Anterior cingulate cortex (tissue), 58 donors: ENCODE measurements around the gene SGIP1.

Experiments used
- DNase-seq, 58 donors: peaks; one replicate each; lab custom pipeline; 2025; lab: John Stamatoyannopoulos, UW

Gene SGIP1

GRCh38 chr1:66519992-66520391, 14.0 kb upstream of the SGIP1 start:
- no peak for DNase-seq

DNA sequence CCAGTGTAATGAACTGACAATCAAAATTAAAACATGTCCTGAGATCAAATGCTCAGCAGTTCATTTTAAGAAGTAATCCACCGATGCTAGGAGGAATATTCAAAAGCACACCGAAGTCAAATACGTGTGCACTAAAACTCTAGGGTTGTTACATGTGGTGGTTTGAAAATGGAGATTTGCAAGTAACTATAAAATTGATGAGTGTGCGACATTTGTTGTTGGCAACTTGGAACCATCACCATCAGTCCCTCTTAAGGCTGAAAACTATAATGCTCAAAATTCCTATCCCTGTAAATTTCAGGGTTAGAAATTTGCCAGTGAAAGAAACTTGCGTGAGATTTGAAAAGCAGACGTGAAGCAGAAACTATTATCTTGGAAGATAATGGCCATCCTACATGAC, 13.3 kb upstream of the SGIP1 start:
- no peak for DNase-seq

DNA sequence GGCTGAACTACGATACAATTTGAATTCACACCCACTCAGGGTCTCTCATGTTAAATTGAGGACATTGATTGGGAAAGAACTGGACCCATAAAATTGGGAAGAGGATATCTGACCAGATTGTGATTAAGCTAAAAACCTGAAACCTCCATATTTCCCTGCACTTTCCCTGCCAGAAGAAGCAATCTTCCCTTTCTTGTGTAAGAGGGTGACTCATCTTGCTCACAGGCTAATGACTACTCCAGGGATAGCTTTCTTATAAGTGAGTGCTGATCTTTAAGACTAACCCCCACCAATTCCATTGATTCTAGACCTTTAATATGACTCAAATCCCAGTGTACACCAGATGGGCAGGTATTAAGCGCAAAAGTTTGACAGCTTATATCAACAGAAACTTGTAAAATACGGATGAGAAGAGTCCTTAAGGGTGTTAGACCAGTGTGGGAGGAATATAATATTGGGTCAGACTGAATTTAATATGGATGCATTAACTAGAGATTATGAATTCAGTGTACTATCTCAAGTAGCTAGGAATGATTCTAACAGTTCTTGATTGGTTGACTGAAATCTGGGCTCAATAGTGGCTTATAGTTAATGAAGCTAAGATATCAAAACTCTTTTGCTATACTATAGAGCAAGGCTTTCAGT, 12.1 kb upstream of the SGIP1 start:
- DNase-seq = no peak

- no peak for DNase-seq
Measured at GRCh38 chr1:66523562-66523961, 10.4 kb upstream of the SGIP1 start.

DNA sequence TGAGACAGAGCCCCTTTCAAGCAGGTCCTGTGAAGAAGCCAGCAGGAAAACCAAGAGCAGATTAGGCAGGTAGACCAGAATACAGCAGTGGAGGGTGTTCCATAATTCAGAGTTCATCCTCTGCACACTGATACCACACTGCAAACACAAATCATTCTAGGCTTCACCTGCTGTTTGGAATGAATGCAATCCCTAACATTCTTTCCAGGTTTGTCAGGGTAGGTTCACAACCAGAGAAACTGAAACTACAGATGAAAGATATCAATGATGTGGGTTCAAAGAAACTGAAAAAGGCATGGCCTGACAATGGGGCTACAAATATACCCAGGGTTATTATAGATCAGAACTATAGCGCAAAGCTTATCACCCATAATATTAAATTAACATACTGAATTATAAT, 8.9 kb upstream of the SGIP1 start:
- DNase-seq = no peak

DNA sequence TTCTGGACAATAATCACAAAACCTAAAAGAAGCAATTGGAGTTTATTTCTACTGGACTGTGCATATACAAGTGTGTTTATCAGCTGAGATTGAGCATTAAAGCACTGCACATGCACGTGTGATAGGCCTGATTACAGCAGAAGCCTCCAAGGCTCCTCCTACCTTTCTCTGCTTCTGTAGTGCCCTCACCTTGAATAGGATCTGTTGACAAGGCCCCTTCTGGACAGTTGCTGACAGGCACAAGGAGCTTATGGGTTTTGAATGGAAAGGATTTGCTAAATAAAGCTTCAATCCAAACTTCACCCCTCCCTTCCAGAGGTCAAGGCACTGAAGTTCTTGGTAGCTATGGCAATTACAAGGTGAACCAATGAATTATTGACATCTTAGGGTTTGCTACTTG, 7.9 kb upstream of the SGIP1 start:
- no peak for DNase-seq

DNA sequence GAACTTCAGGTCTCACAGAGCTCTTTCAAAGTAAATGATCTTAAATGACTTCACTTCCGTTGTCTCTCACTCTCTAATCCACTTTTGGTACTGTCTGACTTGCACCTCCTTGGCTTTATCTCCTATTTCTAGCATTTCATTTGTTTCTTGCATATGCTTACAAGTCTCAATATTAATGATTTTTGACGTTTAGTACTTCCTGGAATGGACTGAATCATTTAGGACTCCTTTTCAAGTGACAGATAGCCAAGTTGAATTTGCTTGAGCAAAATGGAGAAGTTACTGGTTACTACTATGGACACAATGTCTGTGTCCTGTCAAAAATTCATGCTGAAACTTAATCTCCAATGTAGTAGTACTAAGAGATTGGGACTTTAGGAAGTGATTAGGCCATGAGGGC, 7.0 kb upstream of the SGIP1 start:
- DNase-seq = no peak

DNA sequence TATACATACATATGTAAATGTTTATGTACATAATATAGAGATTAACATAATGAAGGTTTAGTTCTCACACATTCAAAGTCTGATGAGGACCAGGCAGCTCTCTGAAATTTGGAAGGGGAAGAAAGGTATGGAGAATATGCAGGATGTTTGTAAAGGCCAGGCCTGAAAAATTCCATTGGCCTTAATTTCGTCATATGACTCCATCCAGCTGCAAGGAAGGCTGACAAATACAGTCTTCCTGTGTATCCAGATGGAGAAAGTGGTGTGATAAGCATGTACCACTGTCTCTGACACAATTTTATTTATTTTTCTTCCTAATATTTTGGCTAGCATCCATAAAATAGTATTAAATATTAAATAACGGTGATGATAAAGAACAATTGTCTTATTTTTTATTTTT, 6.3 kb upstream of the SGIP1 start:
- no peak for DNase-seq

DNA sequence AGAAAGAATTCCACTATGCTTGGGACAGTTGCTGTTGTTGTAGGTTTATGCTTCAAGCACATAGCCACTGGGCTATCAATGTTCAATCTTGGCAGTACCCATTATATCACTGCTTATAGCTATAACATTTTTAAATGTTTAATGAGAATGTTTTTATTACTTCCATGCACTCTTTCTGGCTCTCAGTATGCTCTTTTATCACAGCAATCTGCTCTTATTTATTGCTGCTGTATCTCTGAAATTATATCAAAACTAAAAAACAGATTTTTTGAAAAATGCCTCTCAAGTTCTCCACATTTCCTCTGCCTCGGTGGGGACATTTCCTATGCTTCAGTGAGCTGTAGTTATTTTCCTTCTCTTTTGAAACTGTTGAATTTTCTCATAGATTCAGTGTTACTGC, 5.4 kb upstream of the SGIP1 start:
- no peak for DNase-seq

DNA sequence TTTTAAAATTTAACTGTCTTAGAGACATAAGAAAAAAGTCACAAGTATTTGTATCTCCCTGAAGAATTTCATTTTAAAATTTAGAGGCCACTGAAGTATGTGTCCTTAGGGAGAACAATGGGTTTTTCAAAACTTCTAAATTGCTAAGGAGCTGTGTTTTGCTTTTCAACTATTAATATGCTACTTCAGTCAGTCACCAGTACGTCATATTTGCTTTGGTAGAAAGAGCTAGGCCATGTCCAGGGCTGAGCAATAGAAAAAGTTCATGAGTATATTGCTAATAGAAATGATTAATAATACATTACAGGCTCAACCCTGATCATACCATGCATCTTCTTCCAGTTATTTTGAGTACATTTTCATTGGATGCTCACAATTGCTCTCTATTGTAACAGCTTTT, 1.7 kb upstream of the SGIP1 start:
- DNase-seq = no peak

DNA sequence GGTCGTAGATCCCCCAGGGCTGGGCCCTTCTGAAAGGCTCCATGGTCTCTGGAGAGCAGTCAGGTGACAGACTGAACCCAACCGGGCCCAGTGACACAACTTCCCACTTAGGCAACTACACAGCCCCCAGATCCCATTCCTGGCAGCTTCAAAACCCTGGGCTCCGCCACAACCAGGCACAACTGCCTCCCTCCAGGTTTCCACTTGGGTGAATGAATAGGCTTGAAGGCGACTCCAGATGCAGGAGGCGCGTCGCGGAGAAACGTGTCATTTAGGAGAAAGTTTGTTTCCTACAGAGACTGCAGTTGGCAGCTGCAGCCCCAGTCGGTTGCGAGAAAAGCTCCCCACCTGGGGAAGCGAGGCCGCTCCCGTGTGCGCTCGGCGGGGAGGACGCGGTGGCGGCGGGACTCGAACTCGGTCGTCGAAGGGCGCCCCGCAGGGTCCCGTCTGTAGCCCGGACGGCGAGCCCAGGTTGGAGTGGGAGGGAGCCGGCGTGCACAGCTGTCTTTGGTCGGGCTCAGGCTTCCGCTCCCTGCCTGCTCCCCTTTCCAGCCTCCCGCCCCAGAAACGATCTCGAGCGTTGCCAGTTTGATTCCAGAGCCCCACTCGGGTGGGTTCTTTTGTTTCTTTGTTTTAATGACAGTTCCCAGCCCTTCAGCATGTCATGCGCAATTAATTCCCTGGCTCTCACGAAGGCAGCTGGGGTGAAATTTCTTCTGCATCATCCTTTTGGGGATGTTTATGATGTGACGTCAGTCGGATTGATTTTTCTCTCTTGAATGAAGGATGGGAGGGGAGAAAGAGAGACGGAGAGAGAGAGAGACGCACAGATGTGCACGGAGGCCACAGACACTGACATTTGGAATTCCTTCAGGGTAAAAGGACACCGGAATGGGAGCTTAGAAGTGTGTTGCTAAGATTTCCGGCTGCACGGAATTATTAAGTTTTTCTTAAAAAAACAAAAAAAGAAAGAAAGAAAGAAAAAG, 862 bp upstream of the SGIP1 start:
- peak in 35 of 58 donors; percentile 11 to 62 (median 37) for DNase-seq

- DNase-seq = peak in 3 of 58 donors; percentile 3 to 16 (median 15)
Measured at GRCh38 chr1:66535061-66535460, 1.1 kb downstream of the SGIP1 start.

DNA sequence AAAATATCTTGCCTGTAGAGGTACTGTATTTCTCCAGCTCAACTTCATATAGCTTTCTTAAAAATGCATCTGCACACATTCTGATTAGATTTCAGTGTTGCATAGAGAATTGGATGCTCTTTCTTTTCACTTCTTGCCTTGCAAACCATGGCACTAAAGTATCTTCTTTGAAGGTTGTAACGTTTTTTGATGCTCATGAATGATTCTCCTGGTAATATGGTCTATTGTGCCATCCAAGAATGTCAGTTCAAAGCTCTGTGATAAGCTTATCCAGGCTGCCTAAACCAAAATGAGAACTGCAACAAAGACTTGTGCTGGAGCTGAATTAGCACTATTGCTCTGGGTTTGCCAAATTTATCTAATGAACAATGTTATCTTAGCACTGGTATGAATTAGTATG, 1.9 kb downstream of the SGIP1 start:
- DNase-seq = no peak

- no peak for DNase-seq
Measured at GRCh38 chr1:66537718-66538117, 3.8 kb downstream of the SGIP1 start.

DNA sequence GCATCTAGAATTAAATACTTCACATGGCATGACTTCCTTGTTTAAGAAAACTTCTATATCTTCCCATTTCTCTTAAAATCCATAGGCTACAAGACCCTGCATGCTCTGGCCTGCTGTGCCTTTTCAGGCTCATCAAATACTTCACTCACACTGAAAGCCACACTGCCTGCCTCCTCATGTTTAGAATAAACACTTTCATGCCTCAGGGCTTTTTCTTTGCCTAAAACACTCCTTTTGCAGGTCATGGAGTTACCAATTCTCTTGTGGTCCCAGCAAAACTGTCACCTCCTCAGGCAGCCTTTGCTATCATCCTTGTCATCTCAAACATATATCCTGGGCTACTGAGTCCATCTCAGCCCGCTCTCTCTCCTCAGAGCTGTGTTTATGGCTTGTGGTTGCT, 5.5 kb downstream of the SGIP1 start:
- DNase-seq = no peak

DNA sequence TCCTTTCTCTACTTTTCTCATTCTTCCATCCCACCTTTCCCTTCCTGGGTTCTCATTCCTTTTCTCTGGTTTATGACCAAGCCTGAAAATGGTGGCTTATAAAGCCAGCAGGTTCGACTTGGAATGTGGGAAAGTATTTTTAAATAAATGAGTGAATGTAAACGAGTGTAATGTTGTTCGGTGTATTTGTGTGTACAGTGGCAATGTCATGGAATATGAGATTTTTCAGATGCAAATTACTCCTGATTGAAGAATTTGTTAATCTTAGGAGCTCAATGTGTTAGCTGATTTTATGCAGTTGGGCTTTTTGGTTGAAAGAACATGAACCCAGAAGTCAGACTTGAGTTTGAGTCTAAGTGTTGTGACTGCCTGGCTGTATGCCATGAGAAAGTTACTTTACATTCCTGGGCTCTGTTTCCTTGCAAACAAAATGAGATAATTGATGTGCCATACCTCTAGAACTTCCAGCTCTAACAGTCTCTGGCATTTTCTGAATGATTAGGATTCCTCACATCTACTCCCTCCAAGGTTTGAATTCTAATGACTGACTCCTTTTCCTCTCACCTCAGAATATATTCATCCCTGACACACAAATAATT, 6.6 kb downstream of the SGIP1 start:
- DNase-seq = no peak

DNA sequence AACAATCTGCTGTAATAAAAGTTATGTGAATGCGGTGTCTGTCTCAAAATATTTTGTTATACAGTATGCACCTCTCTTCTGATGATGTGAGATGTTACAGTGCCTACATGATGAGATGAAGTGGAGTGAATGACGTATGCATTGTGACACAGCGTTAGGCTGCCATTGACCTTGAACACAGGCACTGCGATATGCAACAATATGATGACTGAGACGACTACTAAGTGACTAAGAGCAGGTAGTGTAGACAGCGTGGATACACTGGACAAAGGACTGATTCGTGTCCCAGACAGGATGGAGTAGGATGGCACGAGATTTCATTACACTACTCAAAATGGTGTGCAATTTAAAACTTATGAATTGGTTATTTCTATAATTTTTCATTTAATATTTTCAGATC, 8.4 kb downstream of the SGIP1 start:
- DNase-seq = no peak

DNA sequence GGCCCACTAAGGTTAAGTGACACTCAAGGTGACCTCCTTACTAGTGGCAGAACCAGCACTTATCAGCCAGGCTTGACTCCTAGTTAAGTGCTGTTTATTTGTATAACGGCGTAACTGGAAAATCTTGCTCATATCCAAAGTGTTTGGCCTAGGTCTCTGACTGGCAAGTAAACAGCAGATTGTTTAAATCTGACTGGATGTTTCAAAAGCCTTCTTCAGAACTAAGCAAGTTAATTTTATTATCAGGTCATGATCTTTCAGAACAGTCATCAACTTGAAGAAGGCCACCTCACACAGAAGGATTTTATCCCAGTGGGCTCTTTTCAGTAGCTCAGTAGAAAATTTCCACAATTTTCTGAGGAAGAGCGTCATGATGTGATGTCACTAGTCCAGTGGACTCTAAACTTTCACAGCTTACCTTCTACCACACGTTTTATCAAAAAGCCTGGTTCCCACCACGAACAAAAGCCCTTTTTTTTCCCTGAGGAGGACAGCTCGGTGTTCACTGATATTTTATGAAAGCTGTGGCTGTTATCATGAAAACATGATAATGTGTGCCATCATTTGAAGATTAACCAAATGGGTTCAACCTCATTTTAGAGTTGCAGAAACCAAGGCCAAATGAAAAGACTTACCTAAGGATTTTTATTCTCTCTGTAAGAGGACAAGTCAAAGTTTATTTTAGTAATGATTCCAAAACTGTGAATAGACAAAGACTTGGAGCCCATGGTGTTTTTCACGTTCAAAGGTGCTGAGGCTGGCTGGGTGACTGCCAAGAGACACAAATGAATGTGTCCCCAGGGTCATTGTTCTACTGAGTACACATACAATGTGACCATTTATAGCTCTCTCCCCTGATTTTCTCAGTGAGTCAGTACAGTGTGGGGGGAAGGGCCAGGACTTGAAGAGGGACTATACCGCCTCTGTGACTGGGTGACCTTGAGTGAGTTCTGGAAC, 9.1 kb downstream of the SGIP1 start:
- peak in 35 of 58 donors; percentile 5 to 90 (median 44) for DNase-seq

GRCh38 chr1:66546047-66546810, 12.3 kb downstream of the SGIP1 start:
- DNase-seq = peak in 2 of 58 donors; percentile 2 to 4

DNA sequence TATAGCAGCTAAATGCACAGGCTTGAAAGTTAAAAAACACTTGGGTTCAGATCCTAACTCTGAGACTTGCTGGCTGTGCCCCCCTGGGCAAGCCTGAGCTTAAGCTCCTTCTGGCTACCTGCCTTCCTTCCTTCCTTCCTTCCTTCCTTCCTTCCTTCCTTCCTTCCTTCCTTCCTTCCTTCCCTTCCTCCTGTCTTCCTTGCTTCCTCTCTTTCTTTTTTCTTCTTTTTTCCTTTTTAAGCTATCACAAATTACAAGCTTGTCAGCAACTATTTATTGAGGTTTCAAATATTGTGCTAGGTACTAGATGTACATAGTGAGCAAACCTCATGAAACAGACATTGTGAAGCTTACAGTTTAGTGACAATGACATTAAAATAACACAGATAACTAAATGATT, 15.1 kb downstream of the SGIP1 start:
- no peak for DNase-seq
